RWPE1 (cell line): ENCODE data around the gene TBK1.

Experiments used
- CTCF ChIA-PET: fragments of 350-600 bp; sonication (Branson Sonifier 250); formaldehyde crosslinking; extraction: SDS; loops from one replicate; lab custom pipeline; 2021; lab: Yijun Ruan, JAX
- POLR2A ChIA-PET: fragments of 400-600 bp; formaldehyde crosslinking; extraction: SDS; loops from one replicate; lab custom pipeline; 2020; ENCODE audit warnings: antibody characterized with exemption; ENCODE audit not compliant: low non-redundant PET; lab: Yijun Ruan, JAX
- DNase-seq: peaks from one replicate; pipeline ENCODE4 v3.0.0; 2012; ENCODE audit warnings: low spot score
- H3K27ac ChIP-seq: fragments of 450-650 bp; 2 replicates; pipeline ENCODE4 v1.5.1; 2017
- CTCF ChIP-seq: fragments of 450-650 bp; conservative IDR thresholded peaks from 2 replicates; pipeline ENCODE4 v1.5.1; 2017; ENCODE audit warnings: low read depth, mild to moderate bottlenecking

The TBK1 gene

GRCh38 chr12:64497484-64497883 is 45.6 kb downstream of the TBK1 start:
- ChIA-PET CTCF (no interaction called here), POLR2A (interaction anchor here (0.6 kb wide), 1 partner anchor 11 kb away, joined by 3 read pairs; no protein-coding TSS in a partner anchor)
- H3K27ac ChIP-seq: no peak overlapping the region
- DNase-seq: no peak
- TF ChIP-seq CTCF: no peak

GRCh38 chr12:64497903-64498302 is 46.0 kb downstream of the TBK1 start:
- CTCF ChIA-PET: no interaction called here
- H3K27ac ChIP-seq: no peak overlapping the region
- TF ChIP-seq CTCF: no peak
- DNase-seq: no peak
- POLR2A ChIA-PET: no interaction called here

GRCh38 chr12:64500394-64500793 is 48.5 kb downstream of the TBK1 start:
- ChIA-PET CTCF (interaction anchor here (0.7 kb wide), 1 partner anchor 47 kb away, joined by 3 read pairs; no protein-coding TSS in a partner anchor), POLR2A (no interaction called here)
- TF ChIP-seq CTCF: no peak

GRCh38 chr12:64501486-64501885 is 49.6 kb downstream of the TBK1 start:
- no peak for DNase-seq
- TF ChIP-seq CTCF: no peak
- H3K27ac ChIP-seq: no peak overlapping the region
- CTCF ChIA-PET: interaction anchor here (0.6 kb wide), 1 partner anchor 611 kb away, joined by 3 read pairs; no protein-coding TSS in a partner anchor
- POLR2A ChIA-PET: no interaction called here

More at GRCh38 chr12:64500394-64500793, 48.5 kb downstream of the TBK1 start:
- no peak overlapping the region for H3K27ac ChIP-seq
- no peak for DNase-seq

- H3K27ac ChIP-seq: no peak overlapping the region
- no peak for DNase-seq
- ChIA-PET POLR2A (no interaction called here), CTCF (no interaction called here)
- TF ChIP-seq CTCF: no peak
Observed at GRCh38 chr12:64506955-64507354, 55.0 kb downstream of the TBK1 start.

GRCh38 chr12:64510667-64511066 is 58.7 kb downstream of the TBK1 start:
- CTCF ChIA-PET: no interaction called here
- POLR2A ChIA-PET: no interaction called here
- H3K27ac ChIP-seq: no peak overlapping the region
- no peak for TF ChIP-seq CTCF
- no peak for DNase-seq

- ChIA-PET POLR2A (no interaction called here), CTCF (no interaction called here)
- no peak for TF ChIP-seq CTCF
- no peak overlapping the region for H3K27ac ChIP-seq
- DNase-seq: no peak
Observed at GRCh38 chr12:64518396-64518795, 66.5 kb downstream of the TBK1 start.
